Subcutaneous adipose tissue (tissue), 4 donors: Measurements from ENCODE around the gene NFATC2. TPM values are rescaled to one million over a fixed set of nuclear protein-coding genes. Genes with fewer than 3 reads are reported as not detected.

Experiments
- CTCF ChIP-seq: fragments of 450-650 bp; IDR thresholded peaks from one replicate; pipeline ENCODE4 v1.5.1; 2016; ENCODE audit warnings: low read depth, mild to moderate bottlenecking, control low read depth, antibody characterized with exemption, moderate library complexity
- total RNA-seq, 4 donors: library from RNA; depleted of rRNA; stranded (reverse); fragments of >200 nt; gene quantifications; one replicate each; pipeline ENCODE4 v1.1.0, GENCODE V29; 2016

The NFATC2 gene
- total RNA-seq, 4 donors from 2014 or later, result 2.3 to 7.5 (median 5.8) TPM

DNA sequence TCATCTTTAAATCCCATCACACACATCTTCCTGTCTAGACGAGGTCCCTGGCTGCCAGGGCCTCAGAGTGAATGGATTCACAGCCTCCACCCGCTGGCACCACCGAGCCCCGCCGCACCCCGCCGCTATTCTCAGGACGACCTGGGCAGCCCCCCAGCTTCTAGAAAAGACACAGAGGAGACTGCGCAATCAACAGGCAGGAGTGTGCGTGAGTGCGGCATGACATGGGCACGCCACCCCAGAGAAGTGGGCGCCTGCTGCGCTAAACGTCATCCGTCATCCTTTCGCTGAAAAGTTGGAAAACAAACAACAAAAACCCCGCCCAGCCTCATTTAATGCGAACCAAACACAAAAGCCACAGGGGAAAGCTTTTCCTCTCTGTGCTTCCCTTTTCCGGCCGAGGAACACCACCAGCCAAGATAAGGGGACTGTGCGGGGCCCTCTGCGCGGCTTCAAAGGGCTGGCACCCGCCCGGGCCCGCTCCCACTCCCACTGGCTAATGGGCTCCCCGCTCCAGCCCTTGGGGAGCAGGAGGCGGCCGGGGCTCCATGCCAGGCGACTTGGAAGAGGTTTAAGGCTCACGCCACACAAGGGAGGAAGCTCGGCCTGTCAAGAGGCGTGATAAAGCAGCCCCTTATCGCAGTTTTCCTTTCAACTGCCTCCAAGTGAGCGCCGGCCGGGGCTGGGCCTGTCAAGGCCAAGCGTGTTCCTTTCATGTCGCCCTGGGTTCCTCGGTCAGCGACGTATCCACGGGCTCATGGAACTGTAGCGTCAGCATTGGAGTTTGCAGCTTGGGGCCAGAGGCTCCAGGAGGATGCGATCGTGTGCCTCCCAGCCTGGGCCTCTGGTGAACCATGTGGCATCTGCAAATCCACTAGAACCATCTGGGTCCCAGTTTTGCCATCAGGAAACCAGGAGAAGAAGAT is 50.1 kb downstream of the NFATC2 start:
- no peak for TF ChIP-seq CTCF

GRCh38 chr20:51491393-51491792 is 51.1 kb downstream of the NFATC2 start:
- no peak for TF ChIP-seq CTCF

- no peak for TF ChIP-seq CTCF
These were observed 51.9 kb downstream of the NFATC2 start for GRCh38 chr20:51490635-51491034.

DNA sequence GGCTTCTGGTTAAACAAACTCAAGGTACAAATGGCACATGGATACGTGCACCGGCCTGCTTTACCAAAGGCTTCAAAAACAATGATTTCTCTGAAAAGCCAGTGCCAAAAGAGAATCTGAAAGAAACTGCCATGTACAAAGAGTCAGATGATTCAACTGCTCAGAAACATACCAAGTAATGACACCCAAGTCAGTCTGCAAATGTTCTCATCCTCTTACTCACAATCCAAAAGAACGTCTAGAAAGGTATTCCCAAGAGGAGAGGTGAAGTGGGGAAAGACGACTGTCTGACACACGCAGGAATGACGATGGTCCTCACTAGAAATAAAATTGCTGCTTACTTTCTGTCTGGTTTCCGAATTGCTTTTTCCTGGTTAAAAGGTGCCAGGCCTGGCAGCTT is 52.9 kb downstream of the NFATC2 start:
- no peak for TF ChIP-seq CTCF

GRCh38 chr20:51488331-51488730 is 54.2 kb downstream of the NFATC2 start:
- TF ChIP-seq CTCF, result no peak

DNA sequence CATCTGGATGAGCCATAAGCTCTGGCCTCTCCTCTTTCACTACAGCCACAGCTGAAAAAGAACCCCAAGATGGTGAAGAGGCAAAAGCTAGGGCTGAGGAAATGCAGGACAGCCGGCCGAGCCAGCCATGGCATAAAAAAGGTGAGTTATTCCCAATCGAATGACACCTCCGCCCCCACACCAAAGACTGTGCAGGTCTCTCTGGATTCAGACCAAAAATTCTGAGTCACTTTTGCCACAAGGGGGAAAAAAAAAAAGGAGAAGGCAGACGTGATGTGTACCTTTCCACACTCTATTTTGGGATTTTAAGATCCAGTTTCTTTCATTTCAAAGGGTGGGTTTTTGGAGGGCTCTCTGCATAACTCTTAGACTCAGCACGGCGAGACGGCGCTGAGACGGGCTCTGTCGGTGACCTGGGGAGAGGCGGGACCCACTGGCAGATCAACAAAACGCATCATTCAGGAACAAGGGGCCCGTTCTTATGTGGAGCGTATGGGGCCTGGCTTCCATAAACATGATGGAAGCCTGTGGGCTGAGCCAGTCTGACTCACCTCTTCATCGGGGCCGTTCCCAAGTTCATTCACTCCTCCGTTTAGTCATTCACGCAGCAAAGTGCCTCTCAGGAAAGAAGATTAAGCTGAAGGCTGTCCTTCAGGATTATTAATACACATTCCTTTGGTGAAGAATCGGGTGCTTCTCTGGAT is 54.8 kb downstream of the NFATC2 start:
- no peak for TF ChIP-seq CTCF

DNA sequence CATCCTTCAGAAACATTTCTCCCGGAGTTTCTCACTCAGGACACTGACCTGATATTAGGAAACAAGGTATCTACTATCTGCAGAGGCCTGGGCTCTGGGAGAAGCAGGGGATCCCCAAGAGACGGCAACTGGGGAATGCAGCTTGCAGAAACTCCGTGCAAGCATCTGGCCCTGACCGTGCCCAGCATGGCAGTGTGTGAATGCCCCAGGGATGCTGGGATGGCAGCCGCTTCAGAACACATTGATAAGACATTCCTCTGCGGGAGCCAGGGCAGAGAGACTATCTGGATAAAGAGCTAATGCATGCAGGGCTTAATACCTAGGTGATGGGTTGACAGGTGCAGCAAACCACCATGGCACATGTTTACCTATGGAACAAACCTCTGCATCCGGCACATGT is 55.4 kb downstream of the NFATC2 start:
- no peak for TF ChIP-seq CTCF
